K562 (cell line): Measurements from ENCODE around the gene SUFU.

Experiments
- CEBPZ ChIP-seq: fragments of 150-350 bp; IDR thresholded peaks from 2 replicates; pipeline ENCODE4 v1.6.1; 2014; ENCODE audit warnings: low read depth, mild to moderate bottlenecking, low read length, borderline replicate concordance
- FOXA1 ChIP-seq: fragments of 450-650 bp; IDR thresholded peaks from 2 replicates; pipeline ENCODE4 v1.6.1; 2016; ENCODE audit warnings: mild to moderate bottlenecking, borderline replicate concordance
- FUS ChIP-seq: fragments of 200-400 bp; formaldehyde crosslinking; optimal IDR thresholded peaks from 2 replicates; pipeline ENCODE3; 2017; ENCODE audit warnings: low read depth, low read length
- NFRKB ChIP-seq: fragments of 450-650 bp; IDR thresholded peaks from 2 replicates; pipeline ENCODE4 v1.6.1; 2016; ENCODE audit warnings: low read depth

- no peak for TF ChIP-seq CEBPZ
- TF ChIP-seq FUS, result no peak
- TF ChIP-seq FOXA1, result no peak
- TF ChIP-seq NFRKB, result no peak
These were observed 36.3 kb downstream of the SUFU start for GRCh38 chr10:102540023-102540422.
